H1 (cell line): ENCODE data around the gene ACADM. TPM values are rescaled to one million over a fixed set of nuclear protein-coding genes. Genes with fewer than 3 reads are reported as not detected.

Experiments used
- BACH1 ChIP-seq: IDR thresholded peaks from 2 replicates; pipeline ENCODE4 v1.6.1; 2012; ENCODE audit warnings: low read length, improper control_type of control experiment
- KDM1A ChIP-seq: fragments of 200-600, 300-600 bp; sonication (generic); IDR thresholded peaks from 2 replicates; pipeline ENCODE4 v1.7.1; 2016; ENCODE audit warnings: mild to moderate bottlenecking, low read length, borderline replicate concordance
- NRF1 ChIP-seq: IDR thresholded peaks from 2 replicates; pipeline ENCODE4 v1.6.1; 2011; ENCODE audit warnings: mild to moderate bottlenecking, low read depth, low read length, improper control_type of control experiment
- RNF2 ChIP-seq: fragments of 200-900, 300-1000 bp; sonication (generic); IDR thresholded peaks from 2 replicates; pipeline ENCODE4 v1.7.1; 2016; ENCODE audit warnings: borderline replicate concordance, low read depth, mild to moderate bottlenecking, antibody characterized with exemption, low read length; ENCODE audit not compliant: poor library complexity, severe bottlenecking; ENCODE audit errors: missing control alignments
- SIN3A ChIP-seq, 2 experiments: IDR thresholded peaks in 1 of 2; conservative IDR thresholded peaks in 1 of 2; 2 replicates each; pipeline ENCODE4 v1.6.1; 2011 to 2012; ENCODE audit warnings: low read length in 2 of 2, improper control_type of control experiment in 1 of 2, low read depth in 1 of 2, mild to moderate bottlenecking in 1 of 2
- TAF1 ChIP-seq: IDR thresholded peaks from 2 replicates; pipeline ENCODE4 v1.6.1; 2011; ENCODE audit warnings: mild to moderate bottlenecking, low read depth, low read length
- polyA plus RNA-seq, 7 experiments: library from polyadenylated mRNA; depleted of rRNA in 3 of 7; stranded (reverse) in 5 of 7; unstranded in 2 of 7; fragments of >200 nt in 5 of 7; fragments of 200-250 nt in 2 of 7; gene quantifications; 1 replicate in 5 of 7; 2 replicates in 1 of 7; 4 replicates in 1 of 7; pipeline versions ENCODE4 v1.2.1 to v1.2.3, GENCODE V29; 2011 to 2013; ENCODE audit warnings: missing spikeins in 2 of 7, mixed read lengths in 2 of 7
- total RNA-seq: library from RNA; stranded (reverse); fragmentation: NEBNext Ultra II Directional; extraction: Animal tissue kit (Norgen Biotek cat#: 25700); gene quantifications from 2 replicates; pipeline ENCODE4 v1.2.1, GENCODE V29; 2021
- TF ChIP-seq, protein P1 (sequence below): IDR thresholded peaks from 2 replicates; pipeline ENCODE4 v1.6.1; 2011; ENCODE audit warnings: low read depth, mild to moderate bottlenecking, low read length; ENCODE audit not compliant: insufficient read depth

ACADM gene
- total and polyA plus RNA-seq, 2 of the 8 experiments (the other 6 are each of a cell fraction or from before 2014, with no cell fraction given), result 14.3 to 40.0 TPM

DNA sequence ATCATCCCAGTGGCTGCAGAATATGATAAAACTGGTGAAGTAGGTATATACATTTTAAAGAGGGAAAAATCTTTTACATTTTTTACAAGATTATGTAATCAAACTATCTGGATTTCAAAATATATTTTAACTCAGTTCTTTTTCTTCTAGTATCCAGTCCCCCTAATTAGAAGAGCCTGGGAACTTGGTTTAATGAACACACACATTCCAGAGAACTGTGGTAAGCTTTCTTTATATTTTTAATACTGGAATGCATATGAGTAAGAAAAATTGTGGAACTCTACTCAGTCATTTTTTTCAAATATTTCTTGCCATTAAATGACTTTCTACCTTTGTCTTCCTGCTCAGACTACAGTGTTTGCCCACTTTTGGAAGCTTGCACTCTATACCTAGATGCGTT is 8.2 kb downstream of the ACADM start (continued):
- TF ChIP-seq KDM1A, result no peak
- TF ChIP-seq TAF1, result no peak
- TF ChIP-seq, protein P1, sequence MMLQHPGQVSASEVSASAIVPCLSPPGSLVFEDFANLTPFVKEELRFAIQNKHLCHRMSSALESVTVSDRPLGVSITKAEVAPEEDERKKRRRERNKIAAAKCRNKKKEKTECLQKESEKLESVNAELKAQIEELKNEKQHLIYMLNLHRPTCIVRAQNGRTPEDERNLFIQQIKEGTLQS, result no peak
- TF ChIP-seq RNF2, result no peak
- TF ChIP-seq SIN3A (conservative IDR thresholded peaks at IDR 0.05 in 1 of 2, IDR thresholded peaks at IDR 0.05 in 1 of 2; ENCODE audit: low read depth in 1 of 2, low read length in 2 of 2), result no peak
- no peak for TF ChIP-seq BACH1
- TF ChIP-seq NRF1, result no peak
- TF ChIP-seq, all 59 proteins: peak for 0
